Testis (tissue), 3 donors: ENCODE measurements around the gene PPARG. TPM values are rescaled to one million over a fixed set of nuclear protein-coding genes. Genes with fewer than 3 reads are reported as not detected.

Source experiments
- DNase-seq: peaks from one replicate; pipeline ENCODE4 v3.0.0-alpha.2; 2019
- H3K27ac ChIP-seq, 2 donors: fragments of 200-600 bp; sonication (generic); one replicate each; pipeline ENCODE4 v1.5.1; 2019
- H3K27me3 ChIP-seq: fragments of 200-600 bp; sonication (generic); one replicate; pipeline ENCODE4 v1.5.1; 2019
- H3K36me3 ChIP-seq: fragments of 200-600 bp; sonication (generic); one replicate; pipeline ENCODE4 v1.5.1; 2017; ENCODE audit warnings: low read depth; ENCODE audit errors: missing control alignments
- H3K4me1 ChIP-seq: fragments of 200-600 bp; sonication (generic); one replicate; pipeline ENCODE4 v1.5.1; 2019
- H3K4me3 ChIP-seq, 2 donors: fragments of 200-600 bp; sonication (generic); one replicate each; pipeline ENCODE4 v1.5.1; 2017 to 2019
- H3K9me3 ChIP-seq: fragments of 200-600 bp; sonication (generic); one replicate; pipeline ENCODE4 v1.5.1; 2017
- POLR2A ChIP-seq: fragments of 450-650 bp; IDR thresholded peaks from one replicate; pipeline ENCODE4 v1.6.1; 2017; ENCODE audit warnings: antibody characterized with exemption, mild to moderate bottlenecking, moderate library complexity
- WGBS, 2 donors: methylation state at CpG; one replicate each; pipeline ENCODE4 v1.1.5; 2018; 5-methylcytosine and 5-hydroxymethylcytosine counted together
- intact Hi-C: fragments of 100-400 bp; cut with DNase I; formaldehyde crosslinking; loops from one replicate; pipeline ENCODE4 v1.15.1; 2023; ENCODE audit warnings: low total_unique reads
- polyA plus RNA-seq: library from polyadenylated mRNA; stranded (reverse); fragments of 350-450 nt; fragmentation: Illumina TruSeq; extraction: RNeasy Lipid Tissue Mini Kit (QIAGEN cat#74804); gene quantifications from one replicate; pipeline ENCODE4 v1.2.3, GENCODE V29; 2014; ENCODE audit warnings: low read depth, low replicate concordance; ENCODE audit not compliant: insufficient read depth
- total RNA-seq, 2 donors: library from RNA; depleted of rRNA; stranded (reverse); fragments of >200 nt; gene quantifications; one replicate each; pipeline ENCODE4 v1.2.3, GENCODE V29; 2016
- TF ChIP-seq, protein P1 (sequence below), 3 experiments: fragments of 450-650 bp in 2 of 3; fragments of 200-600 bp in 1 of 3; sonication (generic) in 1 of 3; IDR thresholded peaks; one replicate each; pipeline ENCODE4 v1.5.1; 2016 to 2019; ENCODE audit warnings: antibody characterized with exemption in 3 of 3, mild to moderate bottlenecking in 2 of 3, moderate library complexity in 1 of 3

Gene PPARG
- total and polyA plus RNA-seq, 3 donors from 2014 or later, result 12.1 to 18.7 (median 17.6) TPM

DNA sequence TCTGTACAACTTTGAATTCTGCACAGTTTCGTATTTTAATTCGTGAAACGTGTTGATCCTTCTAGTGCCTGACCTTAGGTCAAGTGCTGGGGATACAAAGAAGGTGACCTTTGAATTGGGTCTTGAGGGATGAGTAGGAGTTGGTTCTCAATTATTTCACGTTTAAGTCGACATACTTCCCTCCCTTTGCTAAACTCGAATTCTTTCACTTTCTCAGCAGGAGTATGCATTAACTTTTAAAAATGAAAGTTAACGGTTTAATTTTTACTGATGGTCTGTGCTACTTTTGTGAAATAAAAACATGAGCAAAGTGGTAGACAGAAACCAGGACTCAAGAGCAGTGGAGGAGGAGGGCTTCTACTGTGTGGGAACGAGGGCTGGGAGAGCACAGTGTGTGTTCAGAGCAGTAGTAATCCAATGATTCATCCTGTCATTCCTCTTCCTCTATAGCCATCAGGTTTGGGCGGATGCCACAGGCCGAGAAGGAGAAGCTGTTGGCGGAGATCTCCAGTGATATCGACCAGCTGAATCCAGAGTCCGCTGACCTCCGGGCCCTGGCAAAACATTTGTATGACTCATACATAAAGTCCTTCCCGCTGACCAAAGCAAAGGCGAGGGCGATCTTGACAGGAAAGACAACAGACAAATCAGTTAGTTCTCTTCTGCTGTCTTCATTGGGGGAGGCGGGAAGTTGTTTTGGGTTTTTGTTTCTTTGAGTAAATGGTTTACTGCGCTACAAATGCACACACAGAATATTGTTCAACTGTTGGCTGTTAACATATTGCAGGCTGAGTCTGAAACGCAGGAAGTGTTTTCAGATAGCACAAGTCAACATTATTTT lies 116.8 kb downstream of the PPARG start:
- no peaks in the 10 kb centered on the region for H3K9me3 ChIP-seq
- 64 to 76% methylated on average over 20 of the region's 20 CpGs for WGBS, 2 donors
- H3K36me3 ChIP-seq, result no peaks in the 10 kb centered on the region
- H3K4me3 ChIP-seq, result no peak overlapping the region
- intact Hi-C loops, result no loop called here
- DNase-seq, result peak; percentile 32
- H3K4me1 ChIP-seq, result no peaks in the 10 kb centered on the region
- H3K27me3 ChIP-seq, result no peaks in the 10 kb centered on the region
- peak overlapping the region in 1 of 2 donors; percentile 36 for H3K27ac ChIP-seq
- TF ChIP-seq, protein P1, sequence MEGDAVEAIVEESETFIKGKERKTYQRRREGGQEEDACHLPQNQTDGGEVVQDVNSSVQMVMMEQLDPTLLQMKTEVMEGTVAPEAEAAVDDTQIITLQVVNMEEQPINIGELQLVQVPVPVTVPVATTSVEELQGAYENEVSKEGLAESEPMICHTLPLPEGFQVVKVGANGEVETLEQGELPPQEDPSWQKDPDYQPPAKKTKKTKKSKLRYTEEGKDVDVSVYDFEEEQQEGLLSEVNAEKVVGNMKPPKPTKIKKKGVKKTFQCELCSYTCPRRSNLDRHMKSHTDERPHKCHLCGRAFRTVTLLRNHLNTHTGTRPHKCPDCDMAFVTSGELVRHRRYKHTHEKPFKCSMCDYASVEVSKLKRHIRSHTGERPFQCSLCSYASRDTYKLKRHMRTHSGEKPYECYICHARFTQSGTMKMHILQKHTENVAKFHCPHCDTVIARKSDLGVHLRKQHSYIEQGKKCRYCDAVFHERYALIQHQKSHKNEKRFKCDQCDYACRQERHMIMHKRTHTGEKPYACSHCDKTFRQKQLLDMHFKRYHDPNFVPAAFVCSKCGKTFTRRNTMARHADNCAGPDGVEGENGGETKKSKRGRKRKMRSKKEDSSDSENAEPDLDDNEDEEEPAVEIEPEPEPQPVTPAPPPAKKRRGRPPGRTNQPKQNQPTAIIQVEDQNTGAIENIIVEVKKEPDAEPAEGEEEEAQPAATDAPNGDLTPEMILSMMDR (IDR thresholded peaks at IDR 0.05), result no peak
- TF ChIP-seq POLR2A, result no peak

DNA sequence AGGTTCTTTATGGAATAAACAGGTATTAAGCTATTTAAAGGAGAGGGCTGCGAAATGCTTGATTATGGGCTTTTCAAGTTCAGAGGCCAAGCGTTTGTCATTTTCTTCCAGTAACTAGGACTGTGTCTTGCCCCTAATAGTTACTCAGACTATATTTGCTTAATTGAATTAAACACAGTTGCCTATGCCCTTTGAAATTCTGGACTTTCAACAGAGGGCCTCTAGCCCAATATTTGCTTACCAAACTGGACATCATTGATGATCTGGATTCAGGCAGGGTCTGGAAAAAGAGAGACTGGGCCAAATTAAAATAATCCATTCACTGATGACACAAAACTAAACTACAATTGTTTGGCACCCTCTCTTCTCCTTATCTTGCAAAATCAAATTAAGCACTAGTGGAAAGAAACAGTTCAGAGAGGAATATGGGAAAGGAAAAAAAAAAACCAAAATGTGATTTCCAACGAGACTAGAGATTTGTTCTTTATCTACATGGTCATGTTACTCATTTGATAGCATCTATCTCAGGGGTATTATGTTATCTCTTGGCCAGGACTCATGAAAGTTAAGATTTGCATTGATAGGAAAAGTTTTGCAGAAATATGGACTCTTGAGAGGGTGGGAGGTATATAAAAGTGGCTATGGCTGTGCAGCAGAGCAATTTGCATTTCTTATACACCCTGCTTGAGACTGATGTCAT lies 120.3 kb downstream of the PPARG start:
- no peak for DNase-seq
- Histone ChIP-seq H3K27me3 (no peaks in the 10 kb centered on the region), H3K27ac (no peak overlapping the region), H3K4me3 (no peak overlapping the region), H3K4me1 (no peaks in the 10 kb centered on the region), H3K36me3 (no peaks in the 10 kb centered on the region), H3K9me3 (no peaks in the 10 kb centered on the region)
- WGBS, 2 donors, result 79 to 84% methylated on average over 3 of the region's 3 CpGs
- intact Hi-C loops, result no loop called here
- TF ChIP-seq, protein P1 (IDR thresholded peaks at IDR 0.05), result no peak

DNA sequence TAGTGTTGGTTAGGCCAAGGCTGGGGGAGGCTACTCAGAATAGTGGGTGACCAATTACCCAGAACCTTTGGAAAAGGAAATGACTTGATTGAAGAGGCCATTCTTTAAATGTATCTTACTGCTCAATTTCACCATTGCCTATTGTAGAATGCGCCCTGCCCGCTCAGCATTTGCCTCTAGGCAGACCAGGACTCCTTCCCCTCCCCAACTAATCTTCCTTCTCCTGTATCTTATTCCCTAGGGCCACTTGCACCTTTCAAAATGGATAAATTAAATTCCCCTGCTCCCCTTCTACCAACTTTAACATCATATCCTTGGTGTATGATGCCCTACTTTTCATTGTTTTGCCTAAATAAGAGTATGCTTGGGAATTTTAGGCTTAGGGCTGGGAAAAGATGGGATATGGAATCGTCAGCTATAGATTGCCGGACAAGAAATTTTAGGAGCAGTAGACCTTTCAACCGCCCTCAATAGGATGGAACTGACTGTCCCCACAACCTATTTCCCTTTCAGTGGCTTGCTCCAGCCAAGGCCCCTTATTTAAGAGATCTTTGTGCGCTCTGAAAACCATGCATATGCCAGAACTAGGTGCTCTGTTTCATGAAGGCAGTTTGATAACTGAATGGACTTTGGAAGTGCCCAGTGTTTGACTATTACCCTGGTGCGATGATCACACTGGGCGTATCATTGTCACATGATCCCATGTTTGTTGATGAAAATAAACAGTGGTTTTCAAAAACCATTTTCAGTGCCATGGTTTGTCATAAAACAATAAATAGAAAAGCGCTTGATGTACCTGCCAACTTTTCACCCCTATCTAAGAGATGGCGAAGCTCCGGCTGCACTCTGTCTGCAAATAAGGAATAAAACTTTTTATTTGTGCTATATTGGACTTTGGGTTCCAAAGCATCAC lies 121.1 kb downstream of the PPARG start:
- Histone ChIP-seq H3K36me3 (no peaks in the 10 kb centered on the region), H3K9me3 (no peaks in the 10 kb centered on the region), H3K4me1 (no peaks in the 10 kb centered on the region), H3K27me3 (no peaks in the 10 kb centered on the region), H3K27ac (no peak overlapping the region), H3K4me3 (no peak overlapping the region)
- no peak for TF ChIP-seq POLR2A
- TF ChIP-seq, protein P1 (IDR thresholded peaks at IDR 0.05), result no peak
- DNase-seq, result no peak
- WGBS, 2 donors, result 93 to 96% methylated on average over 11 of the region's 11 CpGs
- intact Hi-C loops, result no loop called here

DNA sequence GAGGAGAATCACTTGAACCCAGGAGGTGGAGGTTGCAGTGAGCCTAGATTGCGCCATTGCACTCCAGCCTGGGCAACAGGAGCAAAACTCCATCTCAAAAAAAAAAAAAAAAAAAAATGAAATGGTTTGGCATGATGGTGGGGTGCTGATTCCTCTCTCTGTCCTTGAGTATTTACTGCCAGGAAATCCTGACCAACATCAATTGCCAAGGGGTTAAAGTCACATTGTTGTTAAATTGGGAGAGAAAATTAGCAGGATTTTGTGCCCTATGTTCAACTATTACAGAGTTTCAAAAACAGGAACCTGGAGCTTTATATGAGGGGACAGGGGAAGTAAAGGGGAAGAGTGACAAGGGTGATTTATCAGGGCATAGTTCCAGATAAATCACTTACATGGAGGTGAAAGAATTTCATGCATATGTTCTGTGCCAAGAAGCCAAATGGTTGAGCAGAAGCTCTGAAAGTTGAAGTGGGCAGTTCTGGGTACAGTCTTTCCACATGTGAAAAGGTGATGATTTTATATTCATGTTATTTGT lies 124.9 kb downstream of the PPARG start:
- no peak for DNase-seq
- no peak overlapping the region for H3K27ac ChIP-seq
- H3K4me3 ChIP-seq, result no peak overlapping the region
- intact Hi-C loops, result no loop called here
- 86 to 93% methylated on average over 1 of the region's 1 CpG for WGBS, 2 donors
- TF ChIP-seq POLR2A, result no peak
- TF ChIP-seq, protein P1 (IDR thresholded peaks at IDR 0.05), result no peak
- H3K27me3 ChIP-seq, result no peaks in the 10 kb centered on the region
- no peaks in the 10 kb centered on the region for H3K36me3 ChIP-seq
- no peaks in the 10 kb centered on the region for H3K4me1 ChIP-seq
- no peaks in the 10 kb centered on the region for H3K9me3 ChIP-seq
